Memory B cell (primary cell): ENCODE measurements around the gene CCNL2.

Experiments used
- ATAC-seq: fragments of 150-1000 bp; cut with Tn5 transposase; 2 replicates; pipeline ENCODE4 v1.10.0; 2021; ENCODE audit warnings: low read depth, mild to moderate bottlenecking, moderate library complexity
- DNase-seq, 2 donors: peaks; one replicate each; pipeline ENCODE4 v3.0.0; 2022; ENCODE audit warnings: low spot score in 2 of 2
- H3K27ac Mint-ChIP-seq: one replicate; pipeline ENCODE4 v1.8.0; 2022; ENCODE audit warnings: mild to moderate bottlenecking, moderate library complexity, mixed read lengths
- H3K27me3 Mint-ChIP-seq: one replicate; pipeline ENCODE4 v1.8.0; 2022; ENCODE audit warnings: mixed read lengths
- H3K36me3 Mint-ChIP-seq: one replicate; pipeline ENCODE4 v1.8.0; 2022; ENCODE audit warnings: mild to moderate bottlenecking, mixed read lengths
- H3K4me1 Mint-ChIP-seq: one replicate; pipeline ENCODE4 v1.8.0; 2022; ENCODE audit warnings: mixed read lengths
- H3K4me3 Mint-ChIP-seq: one replicate; pipeline ENCODE4 v1.8.0; 2022; ENCODE audit warnings: mild to moderate bottlenecking, moderate library complexity, mixed read lengths
- H3K9me3 Mint-ChIP-seq: one replicate; pipeline ENCODE4 v1.8.0; 2022; ENCODE audit warnings: mixed read lengths

Gene CCNL2

GRCh38 chr1:1348420-1349255 is 50.5 kb downstream of the CCNL2 start:
- Mint-ChIP-seq H3K9me3 (no peaks in the 10 kb centered on the region), H3K27ac (no peak overlapping the region), H3K27me3 (peaks cover 8% of the 10 kb centered on the region), H3K4me3 (peak overlapping the region; percentile 84), H3K36me3 (peaks cover 2% of the 10 kb centered on the region), H3K4me1 (peaks cover 21% of the 10 kb centered on the region)
- DNase-seq (no peak), ATAC-seq (peak; percentile 42)

- Mint-ChIP-seq H3K4me3 (peak overlapping the region; percentile 84), H3K27me3 (peaks cover 7% of the 10 kb centered on the region), H3K4me1 (peaks cover 19% of the 10 kb centered on the region), H3K9me3 (no peaks in the 10 kb centered on the region), H3K36me3 (peaks cover 3% of the 10 kb centered on the region), H3K27ac (no peak overlapping the region)
- no peak for DNase-seq
- no peak for ATAC-seq
Observed at GRCh38 chr1:1347663-1348419, 51.3 kb downstream of the CCNL2 start.

DNA sequence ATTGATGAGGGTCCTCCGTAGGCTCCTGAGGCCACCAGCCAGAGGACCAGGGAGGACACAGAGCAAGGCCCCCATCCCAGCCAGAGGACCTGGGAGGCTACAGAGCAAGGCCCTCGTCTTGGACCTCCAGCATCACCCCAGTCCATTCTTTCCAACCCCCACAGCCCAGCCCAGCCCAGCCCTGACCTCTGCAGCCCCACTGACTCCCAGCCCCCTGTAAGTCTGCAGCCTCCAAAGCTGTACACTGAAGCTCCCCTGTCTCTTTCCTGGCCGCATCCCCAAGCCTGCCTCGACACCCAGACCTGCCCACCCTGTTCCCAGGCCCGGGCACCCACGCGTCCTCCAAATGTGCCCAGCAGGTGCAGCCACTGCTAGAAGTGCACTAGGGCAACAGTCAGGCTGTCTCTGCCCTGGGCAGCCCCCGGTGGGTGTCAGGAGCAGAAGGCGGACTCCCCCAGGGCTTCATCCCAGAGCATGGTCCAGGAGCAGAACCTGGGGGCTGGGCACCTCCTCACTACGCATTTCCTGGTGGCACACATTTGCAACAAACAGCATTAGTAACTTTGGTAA is 52.0 kb downstream of the CCNL2 start:
- no peak for ATAC-seq
- Mint-ChIP-seq H3K4me1 (peaks cover 12% of the 10 kb centered on the region), H3K4me3 (peak overlapping the region; percentile 34), H3K36me3 (peaks cover 2% of the 10 kb centered on the region), H3K27me3 (peaks cover 1% of the 10 kb centered on the region), H3K27ac (no peak overlapping the region), H3K9me3 (no peaks in the 10 kb centered on the region)
- DNase-seq: no peak

- Mint-ChIP-seq H3K4me3 (no peak overlapping the region), H3K36me3 (peaks cover 2% of the 10 kb centered on the region), H3K4me1 (peaks cover 8% of the 10 kb centered on the region), H3K27ac (no peak overlapping the region), H3K27me3 (no peaks in the 10 kb centered on the region), H3K9me3 (no peaks in the 10 kb centered on the region)
- DNase-seq: no peak
- no peak for ATAC-seq
Observed at GRCh38 chr1:1346501-1346890, 52.6 kb downstream of the CCNL2 start.

DNA sequence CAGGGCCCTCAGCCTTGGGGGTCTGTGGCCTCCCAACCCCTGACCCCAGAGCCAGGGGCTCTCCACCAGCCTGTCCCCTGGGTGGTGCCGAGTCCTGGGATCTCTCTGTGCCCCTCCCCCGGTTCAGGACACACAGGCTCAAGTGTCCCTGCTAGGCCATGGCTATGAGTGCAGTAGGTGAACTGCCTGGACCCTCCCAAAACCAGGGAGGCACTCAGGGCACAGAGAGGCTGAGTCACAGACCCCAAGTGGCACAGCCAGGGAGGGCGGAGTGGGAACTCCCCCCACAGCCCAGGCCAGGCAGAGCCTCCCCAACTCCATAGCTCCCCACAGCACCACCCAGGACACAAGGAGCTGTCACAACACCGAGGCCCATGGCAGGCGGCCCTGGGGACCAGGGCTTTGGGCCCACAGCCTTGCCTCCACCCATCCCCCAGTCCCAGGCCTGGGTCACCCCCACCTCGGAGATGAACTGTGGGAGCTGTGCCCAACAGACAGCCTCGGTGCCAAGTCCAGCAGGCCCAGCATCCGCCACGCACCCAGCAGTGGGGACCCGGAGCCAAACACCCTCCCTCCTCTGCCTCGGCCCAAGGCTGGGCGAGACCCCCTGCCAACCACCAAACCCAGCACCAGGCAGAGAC is 53.2 kb downstream of the CCNL2 start:
- Mint-ChIP-seq H3K4me3 (no peak overlapping the region), H3K27ac (no peak overlapping the region), H3K27me3 (no peaks in the 10 kb centered on the region), H3K9me3 (no peaks in the 10 kb centered on the region), H3K4me1 (peaks cover 8% of the 10 kb centered on the region), H3K36me3 (peaks cover 5% of the 10 kb centered on the region)
- DNase-seq: no peak
- ATAC-seq: no peak

- Mint-ChIP-seq H3K36me3 (peaks cover 7% of the 10 kb centered on the region), H3K27me3 (no peaks in the 10 kb centered on the region), H3K4me1 (peaks cover 8% of the 10 kb centered on the region), H3K9me3 (no peaks in the 10 kb centered on the region), H3K27ac (no peak overlapping the region), H3K4me3 (no peak overlapping the region)
- ATAC-seq: no peak
- DNase-seq: no peak
Observed at GRCh38 chr1:1345384-1345783, 53.8 kb downstream of the CCNL2 start.

DNA sequence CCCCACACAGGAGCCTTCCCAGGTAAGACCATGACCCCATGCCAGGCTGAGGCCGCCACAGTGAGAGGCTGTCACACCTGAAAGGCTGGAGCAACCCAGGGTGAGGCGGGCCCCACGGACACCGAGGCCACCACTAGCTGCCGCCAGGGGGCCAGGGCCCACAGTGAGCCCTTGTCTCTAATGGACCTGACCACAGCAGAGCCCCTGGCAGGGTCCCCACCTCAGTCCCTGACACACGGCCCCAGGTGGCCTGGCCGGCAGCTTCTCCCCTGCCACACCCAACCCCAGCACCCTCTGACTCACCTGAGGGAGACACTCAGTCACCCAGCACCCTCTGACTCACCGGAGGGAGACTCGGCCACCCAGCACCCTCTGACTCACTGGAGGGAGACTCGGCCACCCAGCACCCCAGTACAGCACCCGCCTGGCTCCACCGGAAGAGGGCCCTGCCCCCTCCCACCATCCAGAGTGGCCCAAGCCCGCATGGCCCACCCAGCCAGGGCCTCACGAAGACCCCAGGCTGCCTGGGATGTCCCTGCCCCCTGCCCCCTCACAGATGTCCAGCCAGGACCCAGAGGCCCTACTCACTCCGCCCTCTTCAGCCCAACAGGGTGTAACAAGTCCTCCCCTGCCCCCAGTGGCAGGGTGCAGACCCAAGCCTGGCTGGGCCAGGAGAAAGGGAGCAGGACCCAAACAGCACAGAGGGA is 54.3 kb downstream of the CCNL2 start:
- DNase-seq (no peak), ATAC-seq (no peak)
- Mint-ChIP-seq H3K36me3 (peaks cover 9% of the 10 kb centered on the region), H3K27me3 (no peaks in the 10 kb centered on the region), H3K4me3 (no peak overlapping the region), H3K9me3 (no peaks in the 10 kb centered on the region), H3K27ac (no peak overlapping the region), H3K4me1 (peaks cover 8% of the 10 kb centered on the region)

DNA sequence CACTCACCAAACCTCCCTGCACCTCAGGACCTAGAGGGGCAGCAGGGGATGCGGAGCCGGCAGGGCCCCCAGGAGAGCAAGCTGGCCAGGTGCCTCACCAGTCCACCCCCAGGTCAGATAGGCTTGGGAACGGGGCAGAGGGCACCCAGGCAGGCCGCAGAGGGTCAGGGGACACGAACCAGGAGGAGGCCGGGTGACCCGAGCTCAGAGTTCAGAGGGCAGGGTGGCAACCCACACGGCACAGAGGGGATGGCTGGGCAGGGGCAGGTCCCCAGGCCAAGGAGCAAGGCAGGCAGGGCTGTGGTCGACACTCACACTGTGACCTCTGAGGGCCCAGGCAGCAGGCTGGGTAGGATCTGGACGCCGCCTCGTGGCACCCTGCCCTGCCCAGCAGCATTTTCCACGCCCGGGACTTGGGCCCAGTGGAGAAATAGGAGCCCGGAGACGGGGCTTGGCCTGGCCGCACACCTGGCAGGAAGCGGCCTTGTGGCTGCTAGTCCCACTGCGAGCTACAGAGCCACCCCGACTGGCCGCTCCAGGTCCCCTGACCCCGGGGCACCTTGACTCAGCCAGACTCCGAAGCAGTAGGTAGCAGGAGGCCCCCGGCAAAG is 55.2 kb downstream of the CCNL2 start:
- Mint-ChIP-seq H3K9me3 (no peaks in the 10 kb centered on the region), H3K4me3 (no peak overlapping the region), H3K27me3 (no peaks in the 10 kb centered on the region), H3K4me1 (peaks cover 8% of the 10 kb centered on the region), H3K27ac (no peak overlapping the region), H3K36me3 (peaks cover 9% of the 10 kb centered on the region)
- ATAC-seq (no peak), DNase-seq (no peak)

DNA sequence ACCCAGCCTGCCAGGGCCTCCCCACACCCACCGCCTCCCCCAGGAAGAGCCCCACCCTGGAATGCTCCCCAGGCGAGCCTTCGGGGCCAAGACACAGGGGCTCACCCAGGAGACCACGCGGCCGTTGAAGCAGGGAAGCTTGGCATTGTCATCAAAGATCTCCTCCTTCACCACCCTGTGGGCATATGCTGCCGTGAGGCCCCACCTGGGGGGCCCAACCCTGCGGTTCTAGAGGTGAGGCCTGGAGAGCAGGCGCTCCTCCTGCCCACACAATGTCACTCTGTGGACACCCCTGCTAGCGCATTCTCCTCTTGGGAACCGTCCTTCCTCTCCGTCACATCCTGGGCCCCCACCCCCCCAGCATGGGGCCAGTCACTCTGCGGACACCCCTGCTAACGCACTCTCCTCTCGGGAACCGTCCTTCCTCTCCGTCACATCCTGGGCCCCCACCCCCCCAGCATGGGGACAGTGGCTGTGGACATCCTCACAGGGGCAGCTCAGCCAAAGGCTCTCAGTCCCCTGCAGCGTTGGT is 56.5 kb downstream of the CCNL2 start:
- ATAC-seq: no peak
- Mint-ChIP-seq H3K4me1 (peaks cover 8% of the 10 kb centered on the region), H3K4me3 (no peak overlapping the region), H3K27me3 (no peaks in the 10 kb centered on the region), H3K27ac (no peak overlapping the region), H3K36me3 (peaks cover 9% of the 10 kb centered on the region), H3K9me3 (no peaks in the 10 kb centered on the region)
- DNase-seq: no peak

DNA sequence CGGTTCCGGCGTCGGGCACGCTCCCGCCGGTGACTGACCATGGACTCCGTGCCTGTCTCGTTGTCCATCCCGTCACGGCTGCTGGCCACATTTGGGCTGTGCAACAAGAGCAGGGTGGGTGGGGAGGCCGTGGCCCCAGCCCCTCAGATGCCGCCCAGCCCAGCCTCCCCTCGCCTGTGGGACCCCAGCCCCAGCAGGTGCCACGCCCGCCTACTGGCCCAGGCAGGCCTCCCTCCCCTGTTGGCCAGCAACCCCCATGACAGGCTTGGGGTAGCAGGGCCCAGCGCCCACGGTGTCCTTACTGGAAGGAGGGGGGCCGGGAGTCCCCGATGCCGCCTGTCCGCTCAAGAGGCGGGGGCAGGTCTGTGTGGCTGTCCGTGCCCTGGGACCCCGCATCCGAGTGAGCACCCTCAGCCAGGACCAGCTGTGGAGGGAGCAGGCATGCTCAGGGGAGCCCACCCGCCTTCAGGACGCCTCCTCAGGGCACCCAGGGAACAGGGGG is 57.0 kb downstream of the CCNL2 start:
- Mint-ChIP-seq H3K4me3 (no peak overlapping the region), H3K4me1 (peaks cover 5% of the 10 kb centered on the region), H3K27me3 (no peaks in the 10 kb centered on the region), H3K27ac (no peak overlapping the region), H3K9me3 (no peaks in the 10 kb centered on the region), H3K36me3 (peaks cover 9% of the 10 kb centered on the region)
- ATAC-seq: no peak
- DNase-seq: no peak

DNA sequence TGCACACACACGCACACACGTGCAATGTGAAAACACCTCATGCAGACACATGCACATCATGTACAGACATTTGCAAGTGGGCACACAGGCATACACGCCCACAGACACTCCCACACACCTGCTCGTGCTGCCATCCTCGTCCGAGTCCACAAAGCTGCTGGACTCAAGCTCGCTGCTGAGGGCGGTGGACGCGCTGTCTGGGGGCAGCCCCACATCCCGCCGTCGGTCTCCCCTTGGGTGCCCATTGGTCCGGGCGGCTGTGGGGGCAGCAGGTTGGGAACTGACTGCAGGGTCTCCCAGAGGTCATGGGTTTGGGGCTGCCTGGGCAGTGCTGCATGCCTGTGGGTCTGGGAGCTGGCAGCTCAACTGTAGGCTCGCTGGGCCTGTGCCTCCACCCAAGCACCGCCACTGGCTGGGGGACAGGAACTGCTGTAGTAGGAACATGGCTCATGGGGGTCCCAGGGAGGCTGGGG is 57.5 kb downstream of the CCNL2 start:
- no peak overlapping the region for H3K4me3 Mint-ChIP-seq
- no peak for DNase-seq
- no peak for ATAC-seq
- no peaks in the 10 kb centered on the region for H3K4me1 Mint-ChIP-seq
- H3K27me3 Mint-ChIP-seq: no peaks in the 10 kb centered on the region
- no peaks in the 10 kb centered on the region for H3K9me3 Mint-ChIP-seq
- no peak overlapping the region for H3K27ac Mint-ChIP-seq
- H3K36me3 Mint-ChIP-seq: peaks cover 9% of the 10 kb centered on the region

- Mint-ChIP-seq H3K36me3 (peaks cover 9% of the 10 kb centered on the region), H3K4me3 (no peak overlapping the region), H3K4me1 (no peaks in the 10 kb centered on the region), H3K27me3 (no peaks in the 10 kb centered on the region), H3K9me3 (no peaks in the 10 kb centered on the region), H3K27ac (no peak overlapping the region)
- DNase-seq (no peak), ATAC-seq (no peak)
Observed at GRCh38 chr1:1340791-1341548, 58.2 kb downstream of the CCNL2 start.
